ENCODE measurements around the gene KRTAP5-11. TPM values are rescaled to one million over a fixed set of nuclear protein-coding genes. Genes with fewer than 3 reads are reported as not detected.

KRTAP5-11 gene
- total and polyA plus RNA-seq, 2 of the 8 experiments (the other 6 are each of a cell fraction or from before 2014, with no cell fraction given), result not detected

GRCh38 chr11:71544525-71545214, 38.0 kb downstream of the KRTAP5-11 start (continued):
- TF ChIP-seq CHD7 (IDR thresholded peaks at IDR 0.05; ENCODE audit: insufficient replicate concordance, low read length) (no peak), JUND (IDR thresholded peaks at IDR 0.05; ENCODE audit: low read length) (no peak), SIX5 (IDR thresholded peaks at IDR 0.05; ENCODE audit: low read depth, low read length) (no peak), FOSL1 (IDR thresholded peaks at IDR 0.05; ENCODE audit: insufficient read depth, low read depth, low read length) (no peak)

Data from H1 (cell line).